Right lobe of liver (tissue), 6 donors: ENCODE results near the gene DIAPH2. TPM values are rescaled to one million over a fixed set of nuclear protein-coding genes. Genes with fewer than 3 reads are reported as not detected.

Experiments used
- ATAC-seq, 4 donors: fragments of 200-7000 bp; cut with Tn5 transposase; one replicate each; pipeline ENCODE4 v1.9.1; 2020; ENCODE audit warnings: mild to moderate bottlenecking in 4 of 4, moderate library complexity in 4 of 4
- DNase-seq, 3 donors: peaks; one replicate each; pipeline ENCODE4 v3.0.0-alpha.2; 2020
- H3K27ac ChIP-seq, 3 donors: fragments of 200-600 bp; one replicate each; pipeline ENCODE4 v1.8.0; 2022
- H3K27me3 ChIP-seq, 2 donors: fragments of 200-600 bp; one replicate each; pipeline ENCODE4 v1.8.0; 2022
- H3K36me3 ChIP-seq, 4 donors: fragments of 200-600 bp; sonication (generic) in 1 of 4; one replicate each; pipeline versions ENCODE4 v1.5.1 to v1.8.0; 2017 to 2022; ENCODE audit warnings: control low read depth in 1 of 4
- H3K4me1 ChIP-seq, 4 donors: fragments of 200-600 bp; sonication (generic) in 1 of 4; one replicate each; pipeline versions ENCODE4 v1.5.1 to v1.8.0; 2017 to 2022; ENCODE audit warnings: control low read depth in 1 of 4
- H3K4me3 ChIP-seq, 3 donors: fragments of 200-600 bp; one replicate each; pipeline ENCODE4 v1.8.0; 2022
- H3K9me3 ChIP-seq, 4 donors: fragments of 200-600 bp; sonication (generic) in 1 of 4; one replicate each; pipeline versions ENCODE4 v1.5.1 to v1.8.0; 2017 to 2022; ENCODE audit warnings: control low read depth in 1 of 4
- POLR2A ChIP-seq: fragments of 450-650 bp; IDR thresholded peaks from one replicate; pipeline ENCODE4 v1.6.1; 2017; ENCODE audit warnings: antibody characterized with exemption, mild to moderate bottlenecking
- WGBS: methylation state at CpG from one replicate; pipeline ENCODE4 v1.1.6; 2018; ENCODE audit warnings: low coverage, low lambda C conversion rate; ENCODE audit not compliant: insufficient coverage; ENCODE audit errors: missing lambda C conversion rate; 5-methylcytosine and 5-hydroxymethylcytosine counted together
- intact Hi-C, 2 donors: fragments of 100-400 bp; cut with DNase I; formaldehyde crosslinking; loops; one replicate each; pipeline versions ENCODE4 v1.11.2 to v1.14.1; 2022
- long read RNA-seq: library from polyadenylated mRNA; unstranded; transcript quantifications from one replicate; pipeline ENCODE4 v2.0.0, GENCODE V29; 2019
- total RNA-seq, 6 experiments: library from RNA; depleted of rRNA in 2 of 6; stranded (reverse); fragments of >200 nt in 2 of 6; fragmentation: NEBNext Ultra II Directional in 3 of 6; extraction: Animal tissue kit (Norgen Biotek cat#: 25700) in 3 of 6; gene quantifications; one replicate each; pipeline versions ENCODE4 v1.1.0 to v1.2.4, GENCODE V29; 2016 to 2023
- TF ChIP-seq, protein P1 (sequence below), 4 donors: fragments of 200-600 bp in 3 of 4; fragments of 450-650 bp in 1 of 4; IDR thresholded peaks; one replicate each; pipeline versions ENCODE4 v1.5.1 to v1.8.0; 2016 to 2022; ENCODE audit warnings: antibody characterized with exemption in 4 of 4, mild to moderate bottlenecking in 2 of 4
- donor health status: DM: no; HTN: yes; CAD: no.
- donor health status: DM: no; HTN: no; CAD: no.
- donor health status: DM: no; HTN: no; CAD: no.
- donor health status: DM: no; HTN: yes; CAD: no.
- donor health status: DM: no; HTN: yes; CAD: no.

Gene DIAPH2
- total RNA-seq: 10 to 100 TPM; 10.6 to 20.0 (median 16.4) TPM
- long read RNA-seq, partial matches to known transcripts: 0 of 1 reads
- long read RNA-seq, other reads (novel, unspliced or antisense): 1 of 1 reads

DNA sequence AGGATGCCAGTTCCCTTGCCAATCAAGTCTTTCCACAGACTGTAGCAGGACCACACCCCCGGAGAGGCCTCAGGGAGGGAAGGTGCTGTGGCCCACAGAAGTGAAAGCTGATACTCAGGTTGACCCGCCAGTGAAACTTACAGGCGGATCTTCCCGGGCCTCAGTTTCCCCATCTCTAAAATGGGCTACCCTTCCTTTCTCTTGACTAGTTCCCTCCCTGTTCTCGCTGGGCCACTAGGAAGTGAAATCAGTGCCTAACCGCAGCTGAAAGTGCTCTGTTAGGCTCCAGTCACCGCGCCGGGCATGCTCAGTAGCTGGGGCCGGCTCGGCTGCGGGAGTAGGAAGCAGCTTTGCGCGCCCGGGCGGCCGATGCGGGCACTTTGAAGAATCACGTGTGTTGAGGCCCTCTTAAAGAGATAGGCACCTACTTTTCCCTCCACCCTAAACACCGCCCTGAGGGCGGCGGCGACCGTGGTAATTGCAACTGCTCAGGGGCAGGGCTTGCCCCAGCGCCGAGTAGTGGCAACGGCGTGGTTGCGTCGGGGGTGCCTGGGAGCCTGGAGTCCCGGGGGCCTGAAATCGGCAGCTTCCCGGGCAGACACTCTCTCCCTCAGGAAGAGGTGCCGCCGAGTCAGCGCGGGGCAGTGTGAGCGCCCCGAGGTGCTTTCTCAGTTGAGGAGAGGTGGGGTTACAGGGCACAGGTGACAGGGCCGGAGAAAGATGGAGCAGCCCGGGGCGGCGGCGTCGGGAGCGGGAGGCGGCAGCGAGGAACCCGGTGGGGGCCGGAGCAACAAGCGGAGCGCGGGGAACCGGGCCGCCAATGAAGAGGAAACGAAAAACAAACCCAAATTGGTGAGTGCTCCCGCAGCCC, at the start of gene DIAPH2:
Gene DIAPH2, plus strand, starts transcription at position 504 of the 871 bp plus-strand sequence.
- DNase-seq (peak; percentile 82 to 89 (median 86)), ATAC-seq (peak; percentile 88 to 94 (median 91))
- H3K27ac ChIP-seq: peak within 1 kb of the TSS; percentile 62 to 70 (median 67)
- no peaks in the 10 kb centered on the region for H3K9me3 ChIP-seq
- TF ChIP-seq POLR2A: peak; percentile 61
- TF ChIP-seq, protein P1, sequence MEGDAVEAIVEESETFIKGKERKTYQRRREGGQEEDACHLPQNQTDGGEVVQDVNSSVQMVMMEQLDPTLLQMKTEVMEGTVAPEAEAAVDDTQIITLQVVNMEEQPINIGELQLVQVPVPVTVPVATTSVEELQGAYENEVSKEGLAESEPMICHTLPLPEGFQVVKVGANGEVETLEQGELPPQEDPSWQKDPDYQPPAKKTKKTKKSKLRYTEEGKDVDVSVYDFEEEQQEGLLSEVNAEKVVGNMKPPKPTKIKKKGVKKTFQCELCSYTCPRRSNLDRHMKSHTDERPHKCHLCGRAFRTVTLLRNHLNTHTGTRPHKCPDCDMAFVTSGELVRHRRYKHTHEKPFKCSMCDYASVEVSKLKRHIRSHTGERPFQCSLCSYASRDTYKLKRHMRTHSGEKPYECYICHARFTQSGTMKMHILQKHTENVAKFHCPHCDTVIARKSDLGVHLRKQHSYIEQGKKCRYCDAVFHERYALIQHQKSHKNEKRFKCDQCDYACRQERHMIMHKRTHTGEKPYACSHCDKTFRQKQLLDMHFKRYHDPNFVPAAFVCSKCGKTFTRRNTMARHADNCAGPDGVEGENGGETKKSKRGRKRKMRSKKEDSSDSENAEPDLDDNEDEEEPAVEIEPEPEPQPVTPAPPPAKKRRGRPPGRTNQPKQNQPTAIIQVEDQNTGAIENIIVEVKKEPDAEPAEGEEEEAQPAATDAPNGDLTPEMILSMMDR (IDR thresholded peaks at IDR 0.05): peak in 3 of 4 donors; percentile 21 to 32 (median 23)
- no peaks in the 10 kb centered on the region for H3K27me3 ChIP-seq
- 10% methylated on average over 41 of the region's 57 CpGs for WGBS
- H3K36me3 ChIP-seq: no peaks in the 10 kb centered on the region
- peaks cover 0 to 4% (median 0%) of the 10 kb centered on the region in 4 donors for H3K4me1 ChIP-seq
- intact Hi-C loops: no loop called here
- H3K4me3 ChIP-seq: peak within 1 kb of the TSS; percentile 50 to 72 (median 63)

GRCh38 chrX:96650023-96650422, 34.6 kb upstream of the DIAPH2 start:
- WGBS: 50% methylated on average over 2 of the region's 2 CpGs
- no peak for TF ChIP-seq POLR2A
- TF ChIP-seq, protein P1 (IDR thresholded peaks at IDR 0.05): no peak

GRCh38 chrX:96655947-96656623, 28.6 kb upstream of the DIAPH2 start:
- H3K27ac ChIP-seq: no peak overlapping the region
- no peaks in the 10 kb centered on the region for H3K27me3 ChIP-seq
- no peak overlapping the region for H3K4me3 ChIP-seq
- ATAC-seq (peak in 1 of 4 donors; percentile 10), DNase-seq (no peak)
- intact Hi-C loops: no loop called here
- H3K36me3 ChIP-seq: no peaks in the 10 kb centered on the region
- H3K9me3 ChIP-seq: no peaks in the 10 kb centered on the region
- H3K4me1 ChIP-seq: no peaks in the 10 kb centered on the region
- WGBS: 51% methylated on average over 9 of the region's 20 CpGs
- TF ChIP-seq, protein P1 (IDR thresholded peaks at IDR 0.05): no peak
- TF ChIP-seq POLR2A: no peak

More at GRCh38 chrX:96650023-96650422, 34.6 kb upstream of the DIAPH2 start:
- Histone ChIP-seq H3K36me3 (no peaks in the 10 kb centered on the region), H3K4me3 (no peak overlapping the region), H3K27ac (no peak overlapping the region), H3K4me1 (no peaks in the 10 kb centered on the region), H3K9me3 (no peaks in the 10 kb centered on the region), H3K27me3 (no peaks in the 10 kb centered on the region)
- intact Hi-C loops: no loop called here
- DNase-seq: no peak
- no peak for ATAC-seq

DNA sequence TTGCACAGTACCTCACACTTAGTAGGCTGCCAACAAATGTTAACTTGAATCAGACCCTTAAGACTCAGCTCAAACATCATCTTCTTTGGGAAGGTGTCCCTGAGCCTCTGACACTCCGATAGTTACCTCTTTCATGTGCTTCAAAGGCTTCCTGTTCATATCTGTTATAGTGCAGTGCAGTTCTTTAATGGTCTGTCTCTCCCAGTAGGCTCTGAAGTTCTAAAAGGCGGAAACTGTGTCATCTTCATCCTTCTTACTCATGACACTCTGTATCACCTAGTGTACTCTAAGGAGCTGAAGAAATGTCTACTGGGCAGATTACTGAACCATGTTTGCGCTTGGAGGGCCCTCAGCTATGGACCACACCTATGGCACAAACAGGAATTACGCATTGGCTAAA, 2.1 kb upstream of the DIAPH2 start:
- TF ChIP-seq, protein P1 (IDR thresholded peaks at IDR 0.05): no peak
- TF ChIP-seq POLR2A: no peak
- Histone ChIP-seq H3K27me3 (no peaks in the 10 kb centered on the region), H3K9me3 (no peaks in the 10 kb centered on the region), H3K36me3 (no peaks in the 10 kb centered on the region), H3K4me3 (no peak overlapping the region), H3K27ac (no peak overlapping the region), H3K4me1 (peaks cover 0 to 4% (median 0%) of the 10 kb centered on the region in 4 donors)
- DNase-seq: no peak
- intact Hi-C loops: no loop called here
- ATAC-seq: no peak
- 84% methylated on average over 4 of the region's 4 CpGs for WGBS
